Hepatocyte (in vitro differentiated cells): Measurements from ENCODE around the gene FXYD2. TPM values are rescaled to one million over a fixed set of nuclear protein-coding genes. Genes with fewer than 3 reads are reported as not detected.

Source experiments
- DNase-seq: peaks from one replicate; pipeline ENCODE4 v3.0.0-alpha.2; 2016; ENCODE audit warnings: low spot score
- H2AFZ ChIP-seq: fragments of 200-600 bp; sonication (generic); 2 replicates; pipeline ENCODE4 v1.6.0; 2016; ENCODE audit warnings: antibody characterized with exemption, mild to moderate bottlenecking
- H3K27ac ChIP-seq: fragments of 200-600 bp; sonication (generic); 2 replicates; pipeline ENCODE4 v1.5.1; 2016; ENCODE audit warnings: mild to moderate bottlenecking
- H3K27me3 ChIP-seq: fragments of 200-600 bp; sonication (generic); 2 replicates; pipeline ENCODE4 v1.6.1; 2016
- H3K36me3 ChIP-seq: fragments of 200-600 bp; sonication (generic); replicated peaks from 2 replicates; pipeline ENCODE4 v1.5.1; 2016; ENCODE audit warnings: low read depth; ENCODE audit not compliant: insufficient read depth
- H3K4me1 ChIP-seq: fragments of 200-600 bp; sonication (generic); 2 replicates; pipeline ENCODE4 v1.5.1; 2016; ENCODE audit warnings: mild to moderate bottlenecking, moderate library complexity; ENCODE audit not compliant: insufficient read depth
- H3K4me2 ChIP-seq: fragments of 200-600 bp; sonication (generic); 2 replicates; pipeline ENCODE4 v1.6.0; 2016
- H3K4me3 ChIP-seq: fragments of 200-600 bp; sonication (generic); 2 replicates; pipeline ENCODE4 v1.5.1; 2016; ENCODE audit warnings: mild to moderate bottlenecking
- H3K79me2 ChIP-seq: fragments of 200-600 bp; sonication (generic); 2 replicates; pipeline ENCODE4 v1.6.0; 2017; ENCODE audit warnings: mild to moderate bottlenecking
- H3K9me2 ChIP-seq: fragments of 200-600 bp; sonication (generic); replicated peaks from 2 replicates; pipeline ENCODE4 v1.6.0; 2017; ENCODE audit warnings: mild to moderate bottlenecking; ENCODE audit not compliant: insufficient read depth
- H3K9me3 ChIP-seq: fragments of 200-600 bp; sonication (generic); 2 replicates; pipeline ENCODE4 v1.5.1; 2016; ENCODE audit warnings: low read depth, mild to moderate bottlenecking
- H4K20me1 ChIP-seq: fragments of 200-600 bp; sonication (generic); 2 replicates; pipeline ENCODE4 v1.6.0; 2016; ENCODE audit warnings: mild to moderate bottlenecking; ENCODE audit not compliant: insufficient read depth, poor library complexity, severe bottlenecking
- CTCF ChIP-seq: fragments of 200-600 bp; sonication (generic); IDR thresholded peaks from 2 replicates; pipeline ENCODE4 v1.5.1; 2016; ENCODE audit warnings: antibody characterized with exemption, mild to moderate bottlenecking; ENCODE audit not compliant: poor library complexity
- EZH2 ChIP-seq: fragments of 200-600 bp; sonication (generic); IDR thresholded peaks from 2 replicates; pipeline ENCODE4 v1.6.1; 2016; ENCODE audit warnings: antibody characterized with exemption, mild to moderate bottlenecking, borderline replicate concordance
- EZH2phosphoT487 ChIP-seq: fragments of 200-600 bp; sonication (generic); IDR thresholded peaks from one replicate; pipeline ENCODE4 v1.6.1; 2018; ENCODE audit warnings: antibody characterized with exemption, mild to moderate bottlenecking, low read depth, moderate library complexity; ENCODE audit not compliant: unreplicated experiment, severe bottlenecking
- WGBS: methylation state at CpG from one replicate; pipeline ENCODE4 v1.1.6; 2016; ENCODE audit warnings: low lambda C conversion rate; ENCODE audit errors: missing lambda C conversion rate; 5-methylcytosine and 5-hydroxymethylcytosine counted together
- polyA plus RNA-seq: library from polyadenylated mRNA; unstranded; fragments of >200 nt; fragmentation: Nextera tagmentation; extraction: Ambion mirVana; gene quantifications from 2 replicates; pipeline ENCODE4 v1.2.1, GENCODE V29; 2016
- total RNA-seq: library from RNA; depleted of rRNA; stranded (reverse); fragments of >200 nt; gene quantifications from 2 replicates; pipeline ENCODE4 v1.2.3, GENCODE V29; 2014

The FXYD2 gene
- total and polyA plus RNA-seq, 2 experiments from 2014 or later: 72.7 to 93.8 TPM

- Histone ChIP-seq H2AFZ (no peak overlapping the region), H3K4me1 (peaks cover 34% of the 10 kb centered on the region), H3K27ac (no peak overlapping the region), H3K4me3 (no peak overlapping the region), H3K4me2 (no peak overlapping the region), H3K9me3 (no peaks in the 10 kb centered on the region), H3K79me2 (no peaks in the 10 kb centered on the region), H3K27me3 (peaks cover 25% of the 10 kb centered on the region), H3K9me2 (no peaks in the 10 kb centered on the region), H4K20me1 (no peaks in the 10 kb centered on the region), H3K36me3 (no peaks in the 10 kb centered on the region)
- TF ChIP-seq EZH2phosphoT487 (no peak), EZH2 (no peak), CTCF (no peak)
- DNase-seq: no peak
- 72% methylated on average over 12 of the region's 12 CpGs for WGBS
Observed at GRCh38 chr11:117872420-117872961, 47.9 kb upstream of the FXYD2 start.

GRCh38 chr11:117871784-117872183 lies 47.2 kb upstream of the FXYD2 start:
- Histone ChIP-seq H3K4me2 (no peak overlapping the region), H3K27me3 (peaks cover 24% of the 10 kb centered on the region), H4K20me1 (no peaks in the 10 kb centered on the region), H3K9me3 (no peaks in the 10 kb centered on the region), H3K4me3 (no peak overlapping the region), H3K4me1 (peaks cover 30% of the 10 kb centered on the region), H3K79me2 (no peaks in the 10 kb centered on the region), H3K27ac (no peak overlapping the region), H3K36me3 (no peaks in the 10 kb centered on the region), H2AFZ (no peak overlapping the region), H3K9me2 (no peaks in the 10 kb centered on the region)
- no peak for TF ChIP-seq EZH2
- no peak for TF ChIP-seq EZH2phosphoT487
- TF ChIP-seq CTCF: no peak
- 86% methylated on average over 5 of the region's 5 CpGs for WGBS
- no peak for DNase-seq

GRCh38 chr11:117871160-117871559 lies 46.6 kb upstream of the FXYD2 start:
- H3K79me2 ChIP-seq: no peaks in the 10 kb centered on the region

More at GRCh38 chr11:117871160-117871559, 46.6 kb upstream of the FXYD2 start:
- Histone ChIP-seq H2AFZ (no peak overlapping the region), H3K4me2 (no peak overlapping the region), H3K9me2 (no peaks in the 10 kb centered on the region), H4K20me1 (no peaks in the 10 kb centered on the region), H3K4me3 (no peak overlapping the region), H3K4me1 (peaks cover 30% of the 10 kb centered on the region), H3K27me3 (peaks cover 22% of the 10 kb centered on the region), H3K36me3 (no peaks in the 10 kb centered on the region), H3K27ac (no peak overlapping the region), H3K9me3 (no peaks in the 10 kb centered on the region)
- 87% methylated on average over 18 of the region's 18 CpGs for WGBS
- DNase-seq: no peak
- no peak for TF ChIP-seq CTCF
- no peak for TF ChIP-seq EZH2
- no peak for TF ChIP-seq EZH2phosphoT487
